ACC112 (cell line): ENCODE data around the gene DTNBP1.

ENCODE experiments used
- H2AFZ ChIP-seq: fragments of 200-600 bp; sonication (generic); one replicate; pipeline ENCODE4 v1.6.0; 2017; ENCODE audit warnings: antibody characterized with exemption, low read length; ENCODE audit not compliant: unreplicated experiment
- H3K27ac ChIP-seq: fragments of 200-600 bp; sonication (generic); 2 replicates; pipeline ENCODE4 v1.5.1; 2014; ENCODE audit warnings: low read depth, mild to moderate bottlenecking, antibody characterized with exemption, low read length, moderate library complexity
- H3K27me3 ChIP-seq: fragments of 200-600 bp; sonication (generic); 2 replicates; pipeline ENCODE4 v1.6.1; 2014; ENCODE audit warnings: mild to moderate bottlenecking, antibody characterized with exemption, low read length, moderate library complexity, mixed read lengths; ENCODE audit not compliant: insufficient read depth
- H3K36me3 ChIP-seq: fragments of 200-600 bp; sonication (generic); 2 replicates; pipeline ENCODE4 v1.6.1; 2016; ENCODE audit warnings: mild to moderate bottlenecking, antibody characterized with exemption, low read length, moderate library complexity, mixed read lengths; ENCODE audit not compliant: insufficient read depth
- H3K4me1 ChIP-seq: fragments of 200-600 bp; sonication (generic); one replicate; pipeline ENCODE4 v1.6.1; 2016; ENCODE audit warnings: low read length, mixed read lengths; ENCODE audit not compliant: insufficient read depth, unreplicated experiment, control insufficient read depth
- H3K4me3 ChIP-seq: fragments of 200-600 bp; sonication (generic); 2 replicates; pipeline ENCODE4 v1.5.1; 2014; ENCODE audit warnings: mild to moderate bottlenecking, low read depth, low read length
- H3K79me2 ChIP-seq: fragments of 200-600 bp; sonication (generic); one replicate; pipeline ENCODE4 v1.6.0; 2016; ENCODE audit warnings: low read length; ENCODE audit not compliant: control insufficient read depth, unreplicated experiment, insufficient read depth

Gene DTNBP1

DNA sequence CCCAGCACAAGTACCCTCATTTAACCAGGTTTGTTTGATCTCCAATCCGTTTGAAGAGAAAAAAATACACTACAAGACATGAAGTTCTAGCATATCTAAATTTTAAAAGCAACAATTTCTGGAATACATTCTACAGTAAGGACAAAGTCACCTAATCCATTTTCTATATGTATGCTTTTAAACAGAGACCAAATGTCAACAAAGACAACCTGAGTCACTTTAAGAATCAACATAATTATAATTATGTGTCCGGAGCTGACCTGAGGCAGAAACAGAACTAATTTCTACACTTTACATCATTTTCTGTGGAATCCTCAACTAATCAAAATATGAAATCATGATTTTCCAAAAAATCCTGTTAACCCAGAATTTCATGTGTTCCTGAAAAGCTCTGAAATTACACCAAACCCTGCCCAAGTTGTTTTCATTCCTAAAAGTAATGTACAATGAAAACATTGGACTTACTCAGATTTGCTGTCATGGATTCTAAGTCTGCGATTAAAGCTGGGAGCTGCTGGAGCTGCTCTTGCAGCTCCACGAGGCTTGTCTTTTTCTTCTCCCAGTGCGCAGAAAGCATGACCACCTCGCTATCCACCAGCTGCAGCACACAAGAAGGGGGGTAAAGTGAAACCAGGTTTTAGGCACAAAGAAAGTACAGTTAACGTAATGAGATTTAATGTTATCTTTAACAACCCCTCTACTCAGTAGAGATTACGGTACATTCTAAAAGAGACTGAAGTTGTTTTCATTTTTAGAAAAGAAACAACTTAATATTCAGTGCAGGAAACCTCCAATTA lies 35.8 kb downstream of the DTNBP1 start:
- Histone ChIP-seq H3K36me3 (no peaks in the 10 kb centered on the region), H3K27me3 (no peaks in the 10 kb centered on the region), H3K27ac (no peak overlapping the region), H3K4me1 (peaks cover 38% of the 10 kb centered on the region), H2AFZ (peak overlapping the region; percentile 31), H3K79me2 (no peaks in the 10 kb centered on the region), H3K4me3 (peak overlapping the region; percentile 9)

DNA sequence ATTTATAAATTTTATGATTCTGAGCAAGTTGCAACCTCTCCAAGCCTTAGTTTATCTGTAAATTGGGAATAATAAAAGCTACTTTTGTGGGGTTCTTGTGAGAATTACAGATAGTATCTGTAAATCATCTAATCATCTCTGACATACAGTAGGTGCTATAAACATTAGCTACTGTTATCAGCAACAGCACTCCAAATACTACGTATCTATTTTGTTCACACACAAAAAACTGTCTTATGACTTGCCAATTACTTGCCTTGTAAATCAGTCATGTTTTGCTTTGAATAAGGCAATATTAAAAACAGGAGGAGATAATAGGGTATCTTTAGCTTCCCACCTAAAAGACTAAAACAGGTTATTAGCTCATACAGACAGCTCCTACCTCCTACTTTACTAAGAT lies 36.7 kb downstream of the DTNBP1 start:
- Histone ChIP-seq H3K4me1 (peaks cover 47% of the 10 kb centered on the region), H3K4me3 (no peak overlapping the region), H3K27ac (no peak overlapping the region), H2AFZ (no peak overlapping the region), H3K36me3 (no peaks in the 10 kb centered on the region), H3K79me2 (no peaks in the 10 kb centered on the region), H3K27me3 (no peaks in the 10 kb centered on the region)

DNA sequence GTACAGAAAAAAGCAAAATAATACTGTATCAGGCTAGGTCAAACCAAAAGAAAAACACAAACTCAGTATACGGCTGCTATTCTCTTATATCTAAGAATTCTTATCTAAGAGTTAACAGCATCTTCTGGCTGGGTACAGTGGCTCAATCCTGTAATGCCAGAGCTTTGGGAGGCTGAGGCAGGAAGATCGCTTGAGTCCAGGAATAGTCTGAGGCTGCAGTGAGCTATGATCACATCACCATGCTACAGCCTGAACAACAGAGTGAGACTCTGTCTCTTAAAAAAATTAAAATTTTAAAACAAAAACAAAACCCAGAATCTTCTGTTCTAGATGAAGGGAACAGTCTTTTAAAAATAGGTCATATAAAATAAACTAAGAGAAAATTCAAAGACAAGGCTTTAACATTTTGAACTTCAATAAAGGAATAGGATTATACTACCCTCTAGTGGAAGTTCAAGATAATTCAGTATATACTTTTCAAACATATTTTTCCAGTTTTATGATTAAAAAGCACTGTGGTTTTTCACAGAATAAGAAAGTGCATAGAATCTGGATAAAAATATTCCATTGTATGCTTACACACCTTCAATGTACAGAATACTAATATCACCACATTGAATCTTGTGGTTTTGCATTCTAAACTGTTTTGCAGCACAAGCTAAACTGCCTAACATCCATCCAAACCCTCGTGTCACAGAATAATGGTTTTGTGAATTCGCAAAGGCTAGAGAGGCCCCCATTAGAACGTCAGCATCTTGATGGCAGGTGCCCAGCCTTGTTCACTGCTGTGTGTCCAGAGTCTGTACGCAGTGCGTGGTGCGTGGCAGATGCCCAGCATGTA lies 39.3 kb downstream of the DTNBP1 start:
- Histone ChIP-seq H3K79me2 (peaks cover 4% of the 10 kb centered on the region), H2AFZ (no peak overlapping the region), H3K4me1 (peaks cover 43% of the 10 kb centered on the region), H3K36me3 (no peaks in the 10 kb centered on the region), H3K27me3 (no peaks in the 10 kb centered on the region), H3K4me3 (no peak overlapping the region), H3K27ac (peak overlapping the region; percentile 43; the same call in 1 of the 2 replicates)

DNA sequence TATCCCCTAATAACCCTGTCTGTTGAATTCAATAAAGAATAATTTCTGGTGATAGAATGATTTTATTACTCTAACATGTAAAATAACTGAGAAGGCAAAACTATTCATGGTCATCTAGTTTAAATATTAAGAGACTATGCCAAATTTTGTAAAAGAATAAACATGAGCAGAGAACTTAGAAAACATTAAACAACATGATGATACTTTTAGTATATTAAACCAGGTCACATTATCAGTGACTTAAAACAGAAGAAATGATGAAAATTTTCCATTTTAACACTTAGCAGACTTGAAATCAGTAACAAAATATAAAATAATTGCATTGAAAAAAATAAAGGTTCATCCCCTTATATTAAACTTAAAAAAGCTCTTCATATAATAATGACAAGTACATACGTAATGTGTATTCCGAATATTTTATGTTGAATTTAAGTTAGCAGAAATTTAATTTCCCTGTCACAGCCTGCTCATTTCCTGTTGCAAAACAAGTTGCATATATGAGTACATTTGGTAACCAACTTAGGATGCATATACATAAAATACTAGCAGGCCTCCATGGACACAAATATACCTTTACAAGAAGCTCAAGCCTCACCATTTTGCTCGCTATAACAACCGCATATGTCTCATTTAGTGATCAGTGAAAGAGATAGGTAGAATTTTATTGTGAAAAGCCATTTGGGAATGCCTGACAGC lies 40.6 kb downstream of the DTNBP1 start:
- no peak overlapping the region for H3K4me3 ChIP-seq
- peaks cover 7% of the 10 kb centered on the region for H3K79me2 ChIP-seq
- H3K27ac ChIP-seq, result peak overlapping the region; percentile 43

DNA sequence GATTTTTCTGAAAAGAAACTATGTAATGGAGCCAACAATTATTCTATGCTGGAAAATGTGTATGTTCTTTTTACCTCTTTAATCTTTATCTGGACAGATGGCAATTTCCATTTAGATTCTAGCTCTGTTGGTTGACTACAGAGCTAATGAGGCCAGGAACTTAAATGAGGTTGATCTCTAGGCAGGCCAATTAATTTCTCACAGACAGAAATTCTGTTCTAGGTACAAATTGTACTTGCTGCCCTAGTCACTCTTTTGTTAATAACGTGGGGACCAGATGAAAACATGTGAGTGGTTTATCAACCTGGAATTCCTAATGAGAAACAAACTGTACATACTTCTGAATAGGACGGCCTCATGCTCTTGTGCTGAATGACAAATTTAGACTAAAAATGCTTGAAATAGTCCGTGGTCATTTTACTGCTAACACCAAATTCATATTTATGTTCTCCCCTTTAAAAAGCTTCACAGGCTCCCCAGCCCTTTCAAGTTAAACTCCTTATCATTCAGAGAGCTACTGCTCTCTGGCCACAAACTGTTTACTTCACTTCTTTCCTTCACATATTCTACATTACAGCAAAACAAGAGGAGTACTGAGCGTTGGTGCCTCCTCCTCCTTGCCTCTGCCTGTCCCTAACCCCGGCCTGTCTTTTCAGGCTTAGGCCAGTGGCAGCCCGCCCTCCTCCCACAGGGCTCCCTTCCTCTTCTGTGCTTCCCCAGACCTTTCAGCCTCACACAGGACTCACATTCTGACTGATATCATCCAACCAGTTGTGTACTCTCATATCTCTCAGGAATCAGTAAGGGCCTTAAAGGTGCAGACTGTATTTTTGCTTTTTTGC lies 41.4 kb downstream of the DTNBP1 start:
- peak overlapping the region; percentile 43 for H3K27ac ChIP-seq
- H3K4me1 ChIP-seq, result peaks cover 26% of the 10 kb centered on the region
- 0 out of 2 replicates have a peak overlapping the region, but pooled peaks have one; percentile 6 for H3K4me3 ChIP-seq
- peak overlapping the region; percentile 34 for H2AFZ ChIP-seq
- no peaks in the 10 kb centered on the region for H3K27me3 ChIP-seq
- no peaks in the 10 kb centered on the region for H3K36me3 ChIP-seq
- H3K79me2 ChIP-seq, result peaks cover 7% of the 10 kb centered on the region

More for the DNA sequence above, 40.6 kb downstream of the DTNBP1 start:
- peak overlapping the region; percentile 34 for H2AFZ ChIP-seq
- H3K36me3 ChIP-seq, result no peaks in the 10 kb centered on the region
- H3K27me3 ChIP-seq, result no peaks in the 10 kb centered on the region
- peaks cover 31% of the 10 kb centered on the region for H3K4me1 ChIP-seq

DNA sequence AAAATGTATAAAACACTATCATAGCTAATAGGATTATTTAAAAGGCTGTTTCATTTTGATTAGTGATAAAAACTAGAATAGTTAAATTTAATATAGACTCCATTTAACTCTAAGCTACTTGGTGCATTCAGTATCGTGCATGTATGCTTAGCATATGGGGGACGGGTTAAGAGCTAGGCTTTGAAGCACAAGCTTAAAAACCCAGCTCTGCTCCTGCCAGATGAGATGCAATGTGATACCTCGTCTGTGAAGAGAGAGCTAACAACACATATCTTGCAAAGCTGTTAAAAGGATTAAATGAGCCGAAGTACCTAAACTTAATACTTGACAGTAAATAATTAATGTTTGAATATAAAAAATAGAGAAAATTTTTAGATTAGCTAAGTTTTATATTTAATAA lies 42.2 kb downstream of the DTNBP1 start:
- Histone ChIP-seq H3K79me2 (peaks cover 7% of the 10 kb centered on the region), H3K4me3 (no peak overlapping the region), H3K27me3 (no peaks in the 10 kb centered on the region), H2AFZ (no peak overlapping the region), H3K4me1 (peaks cover 26% of the 10 kb centered on the region), H3K36me3 (no peaks in the 10 kb centered on the region), H3K27ac (no peak overlapping the region)

DNA sequence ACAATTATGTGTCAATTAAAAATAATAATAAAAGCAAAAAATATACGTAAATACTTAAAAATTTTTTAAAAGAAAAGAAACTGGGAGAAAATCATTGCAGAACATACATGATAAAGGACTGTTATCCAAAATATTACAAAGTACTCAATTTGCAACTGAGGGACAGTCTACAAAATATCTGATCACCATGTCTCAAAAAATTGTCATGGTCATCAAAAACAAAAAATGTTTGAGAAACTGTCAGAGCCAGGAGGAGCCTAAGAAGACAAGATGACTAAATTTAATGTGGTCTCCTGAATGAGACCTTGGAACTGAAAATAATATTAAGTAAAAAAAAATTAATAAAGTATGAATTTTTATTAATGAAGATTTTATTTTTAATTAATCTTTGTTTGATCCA lies 43.5 kb downstream of the DTNBP1 start:
- H2AFZ ChIP-seq, result no peak overlapping the region
- peaks cover 7% of the 10 kb centered on the region for H3K79me2 ChIP-seq
- H3K27ac ChIP-seq, result no peak overlapping the region

DNA sequence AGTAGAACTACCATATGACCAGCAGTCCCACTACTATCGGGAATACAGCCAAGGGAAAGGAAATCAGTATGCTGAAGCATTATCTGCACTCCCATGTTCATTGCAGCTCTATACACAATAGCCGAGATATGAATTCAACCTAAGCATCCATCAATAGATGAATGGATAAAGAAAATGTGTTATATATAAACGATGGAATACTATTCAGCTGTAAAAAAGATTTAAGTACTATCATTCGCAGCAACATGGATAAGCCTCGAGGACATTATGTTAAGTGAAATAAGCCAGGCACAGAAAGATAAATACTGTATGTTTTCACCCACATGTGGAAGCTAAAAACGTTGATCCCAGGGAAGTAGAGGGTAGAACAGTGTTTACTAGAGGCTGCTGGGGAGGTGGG lies 44.1 kb downstream of the DTNBP1 start:
- no peak overlapping the region for H3K4me3 ChIP-seq

More for the DNA sequence above, 43.5 kb downstream of the DTNBP1 start:
- Histone ChIP-seq H3K4me3 (no peak overlapping the region), H3K4me1 (peaks cover 26% of the 10 kb centered on the region), H3K27me3 (no peaks in the 10 kb centered on the region), H3K36me3 (peaks cover 5% of the 10 kb centered on the region; the same call in 1 of the 2 replicates)

DNA sequence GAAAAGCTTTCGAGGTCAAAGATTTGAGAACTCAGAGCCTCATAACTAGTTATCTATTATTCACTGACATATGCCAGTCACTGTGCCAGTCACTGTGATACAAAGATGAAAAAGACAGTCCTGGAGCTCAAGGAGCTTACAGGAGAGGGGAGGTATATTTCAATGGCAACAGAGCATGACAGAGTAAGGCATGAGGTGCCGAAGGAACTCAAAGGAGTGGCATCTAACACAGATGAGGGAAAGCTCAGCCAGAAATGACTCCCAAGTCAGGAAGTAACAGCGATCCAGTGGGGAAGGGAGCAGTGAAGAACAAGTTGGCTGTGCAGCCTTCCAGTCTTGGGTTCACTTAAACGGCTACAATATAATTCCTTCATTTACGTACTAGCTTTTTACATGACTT lies 46.6 kb downstream of the DTNBP1 start:
- H3K27me3 ChIP-seq, result no peaks in the 10 kb centered on the region
- H3K4me3 ChIP-seq, result no peak overlapping the region
- H3K4me1 ChIP-seq, result peaks cover 4% of the 10 kb centered on the region
- H2AFZ ChIP-seq, result no peak overlapping the region
- peaks cover 11% of the 10 kb centered on the region for H3K36me3 ChIP-seq
- H3K79me2 ChIP-seq, result peaks cover 7% of the 10 kb centered on the region
- no peak overlapping the region for H3K27ac ChIP-seq

More for the DNA sequence above, 44.1 kb downstream of the DTNBP1 start:
- Histone ChIP-seq H3K4me1 (peaks cover 26% of the 10 kb centered on the region), H3K27ac (no peak overlapping the region), H2AFZ (no peak overlapping the region), H3K27me3 (no peaks in the 10 kb centered on the region), H3K36me3 (peaks cover 7% of the 10 kb centered on the region; the same call in 1 of the 2 replicates), H3K79me2 (peaks cover 7% of the 10 kb centered on the region)

DNA sequence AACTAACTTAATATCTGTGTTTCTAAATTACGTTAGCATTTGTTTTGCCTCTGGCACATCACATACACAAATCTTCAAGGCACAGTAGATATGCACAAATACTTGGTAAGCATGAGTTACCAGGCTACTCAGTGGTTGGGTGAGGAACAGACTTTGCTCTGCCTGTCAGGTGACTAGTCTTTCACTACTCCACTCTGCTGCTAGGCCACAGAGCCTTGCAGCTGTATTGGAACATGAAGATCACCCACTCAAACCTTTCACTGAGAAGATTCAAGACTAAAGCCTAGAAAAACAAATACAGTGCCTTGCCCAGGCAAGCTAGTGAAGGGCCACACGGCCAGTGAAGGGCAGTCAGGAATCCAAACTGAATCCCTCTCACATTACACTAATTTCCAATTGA lies 47.0 kb downstream of the DTNBP1 start:
- H3K27ac ChIP-seq, result no peak overlapping the region

More for the DNA sequence above, 47.0 kb downstream of the DTNBP1 start:
- Histone ChIP-seq H3K4me1 (no peaks in the 10 kb centered on the region), H3K4me3 (no peak overlapping the region), H3K79me2 (peaks cover 7% of the 10 kb centered on the region), H3K27me3 (no peaks in the 10 kb centered on the region), H3K36me3 (peaks cover 15% of the 10 kb centered on the region), H2AFZ (no peak overlapping the region)
